Activated gamma-delta T cell (primary cell): ENCODE results near the gene TMEM8B.
"Not testable (repeated sequence)": the region's sequence is repeated elsewhere in the genome, so short reads cannot be mapped to it uniquely, and the experiment has no call there.

Source experiments
- DNase-seq: peaks from one replicate; lab custom pipeline; 2025; lab: John Stamatoyannopoulos, UW

TMEM8B gene

GRCh38 chr9:35906923-35907699 lies 78.1 kb downstream of the TMEM8B start:
- no peak for DNase-seq

- no peak for DNase-seq
These were observed 78.9 kb downstream of the TMEM8B start for GRCh38 chr9:35907711-35908503.

DNA sequence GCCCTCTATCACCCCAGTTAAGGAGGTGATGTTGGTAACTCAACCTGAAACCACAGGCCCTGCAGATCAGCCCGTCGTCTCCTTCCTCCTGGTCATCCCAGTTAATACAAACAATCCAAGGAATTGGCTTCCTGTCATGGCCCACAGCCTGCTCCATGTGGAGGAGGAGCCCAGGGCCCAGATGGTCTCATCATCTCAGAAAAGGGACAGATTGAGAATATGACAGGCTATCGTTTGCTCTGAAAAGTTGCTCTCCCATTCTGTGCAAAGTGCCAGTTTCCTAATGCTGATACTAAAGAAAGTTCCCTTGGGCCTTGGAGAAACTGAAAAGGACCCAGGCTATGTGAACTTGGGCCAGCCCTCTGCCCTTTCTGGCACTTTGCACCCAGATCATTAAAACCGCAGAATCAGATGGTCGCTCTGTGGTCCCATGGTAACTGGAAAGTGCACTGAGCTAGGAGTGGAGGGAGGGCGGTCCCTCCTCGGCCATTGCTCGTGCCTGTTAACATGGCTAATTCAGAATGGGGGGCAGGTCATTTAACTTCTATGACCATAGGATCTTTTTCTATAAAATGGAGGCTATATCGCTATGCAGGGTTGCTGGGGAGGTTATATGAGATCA lies 79.6 kb downstream of the TMEM8B start:
- DNase-seq: no peak

DNA sequence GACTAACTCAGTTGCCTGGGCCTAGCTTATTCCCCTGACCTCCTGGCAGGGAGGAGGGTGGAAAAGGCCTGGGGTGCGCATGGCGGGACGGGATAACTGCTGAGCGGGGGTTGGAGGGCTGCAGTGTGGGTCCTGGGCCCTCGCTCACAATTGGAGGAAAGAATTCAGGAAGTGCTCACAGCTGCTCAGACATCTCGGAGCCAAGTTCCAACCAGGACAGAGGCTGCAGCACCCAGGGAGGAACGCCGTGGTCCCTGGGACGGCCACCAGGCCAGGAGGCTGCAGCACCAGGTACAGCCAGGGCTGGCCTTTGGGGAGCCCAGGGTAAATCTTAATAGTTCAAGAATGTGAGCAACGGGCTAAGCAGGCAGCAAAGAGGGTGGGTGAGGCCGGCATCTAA lies 80.2 kb downstream of the TMEM8B start, which contains the start of gene SPAAR:
Gene SPAAR, plus strand, starts transcription at position 217 of the 400 bp plus-strand sequence. CDS start 974 bp downstream, outside the sequence.
- DNase-seq: no peak

DNA sequence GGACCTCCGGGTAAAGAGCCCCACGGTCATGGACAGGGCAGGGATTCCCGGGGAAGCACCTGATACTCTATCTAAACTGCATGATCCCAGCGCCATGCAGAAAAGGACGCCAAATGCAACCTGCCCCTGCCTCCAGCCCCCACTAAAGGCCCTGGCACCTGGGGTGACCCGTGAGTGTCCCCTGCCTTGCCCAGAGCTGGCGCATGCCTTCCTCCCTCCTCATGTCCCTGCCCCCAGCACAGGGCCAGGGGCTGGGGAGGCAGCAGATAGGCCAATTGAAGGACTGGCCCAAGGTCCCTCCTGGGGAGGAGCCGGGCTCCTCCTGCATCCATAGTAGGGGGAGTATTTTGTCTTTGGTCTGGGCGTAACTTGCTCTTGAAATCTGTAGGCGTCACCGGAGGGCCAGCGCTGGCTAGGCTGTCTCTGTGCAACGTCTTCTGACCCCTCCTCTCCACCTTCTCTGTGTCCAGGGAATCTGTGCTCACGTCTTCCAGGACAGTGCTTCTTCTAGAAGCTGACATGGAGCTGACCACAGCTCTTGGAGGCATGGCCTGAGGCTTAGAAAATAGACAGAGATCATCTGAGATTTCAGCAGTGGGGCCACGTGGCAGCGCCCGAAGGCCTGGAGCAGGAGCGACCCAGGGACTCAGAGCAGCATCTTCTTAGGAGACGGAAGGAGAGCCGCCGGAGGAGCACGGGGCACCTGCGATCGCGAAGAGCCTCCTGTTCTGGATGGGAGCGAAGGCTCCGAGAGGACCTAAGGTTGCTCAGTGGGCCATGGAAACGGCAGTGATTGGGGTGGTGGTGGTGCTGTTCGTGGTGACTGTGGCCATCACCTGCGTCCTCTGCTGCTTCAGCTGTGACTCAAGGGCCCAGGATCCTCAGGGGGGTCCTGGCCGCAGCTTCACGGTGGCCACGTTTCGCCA lies 80.9 kb downstream of the TMEM8B start:
- DNase-seq: no peak

DNA sequence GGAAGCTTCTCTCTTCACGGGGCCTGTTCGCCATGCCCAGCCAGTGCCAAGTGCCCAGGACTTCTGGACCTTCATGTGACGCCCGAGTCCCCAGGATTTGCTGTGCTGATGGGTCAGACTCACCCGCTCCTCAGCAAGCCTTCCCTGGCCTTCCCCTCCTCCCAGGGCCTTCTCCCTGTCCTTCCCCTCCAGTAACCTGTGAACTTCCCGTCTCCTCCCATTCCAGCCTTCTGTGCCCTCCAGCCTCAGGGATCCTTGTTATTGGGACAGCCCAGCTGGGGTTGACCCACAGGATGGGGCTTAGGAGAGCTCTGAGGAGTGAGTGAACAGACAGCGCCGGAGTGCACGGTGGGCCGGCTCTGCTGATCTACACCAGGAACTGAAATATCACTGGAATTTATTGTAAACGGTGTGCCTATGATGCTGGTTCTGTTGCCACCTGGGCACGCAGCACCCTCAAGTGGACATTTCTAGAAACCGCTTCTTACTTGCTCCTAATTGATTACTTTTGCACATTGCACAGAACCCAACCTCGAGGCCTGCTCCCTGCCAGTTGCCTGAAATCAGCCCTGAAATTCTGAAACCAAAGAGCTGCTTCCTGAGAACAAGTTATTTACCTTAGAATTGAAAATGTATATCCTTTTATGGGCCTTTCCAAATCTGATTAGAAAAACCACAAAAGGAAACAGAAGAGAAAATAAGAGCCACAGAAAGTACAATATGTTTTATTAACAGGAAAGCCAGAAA lies 81.8 kb downstream of the TMEM8B start:
- no peak for DNase-seq

GRCh38 chr9:35911690-35912089 lies 82.7 kb downstream of the TMEM8B start:
- DNase-seq: no peak

GRCh38 chr9:35912791-35913400 lies 83.9 kb downstream of the TMEM8B start:
- no peak for DNase-seq

DNA sequence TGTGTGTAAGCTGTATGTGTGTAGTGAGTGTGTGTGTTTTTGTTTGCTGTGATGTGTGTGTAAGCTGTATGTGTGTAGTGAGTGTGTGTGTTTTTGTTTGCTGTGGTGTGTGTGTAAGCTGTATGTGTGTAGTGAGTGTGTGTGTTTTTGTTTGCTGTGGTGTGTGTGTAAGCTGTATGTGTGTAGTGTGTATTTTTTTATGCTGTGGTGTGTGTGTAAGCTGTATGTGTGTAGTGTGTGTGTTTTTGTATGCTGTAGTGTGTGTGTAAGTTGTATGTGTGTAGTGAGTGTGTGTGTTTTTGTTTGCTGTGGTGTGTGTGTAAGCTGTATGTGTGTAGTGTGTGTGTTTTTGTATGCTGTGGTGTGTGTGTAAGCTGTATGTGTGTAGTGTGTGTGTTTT lies 84.4 kb downstream of the TMEM8B start:
- not testable (repeated sequence) for DNase-seq

DNA sequence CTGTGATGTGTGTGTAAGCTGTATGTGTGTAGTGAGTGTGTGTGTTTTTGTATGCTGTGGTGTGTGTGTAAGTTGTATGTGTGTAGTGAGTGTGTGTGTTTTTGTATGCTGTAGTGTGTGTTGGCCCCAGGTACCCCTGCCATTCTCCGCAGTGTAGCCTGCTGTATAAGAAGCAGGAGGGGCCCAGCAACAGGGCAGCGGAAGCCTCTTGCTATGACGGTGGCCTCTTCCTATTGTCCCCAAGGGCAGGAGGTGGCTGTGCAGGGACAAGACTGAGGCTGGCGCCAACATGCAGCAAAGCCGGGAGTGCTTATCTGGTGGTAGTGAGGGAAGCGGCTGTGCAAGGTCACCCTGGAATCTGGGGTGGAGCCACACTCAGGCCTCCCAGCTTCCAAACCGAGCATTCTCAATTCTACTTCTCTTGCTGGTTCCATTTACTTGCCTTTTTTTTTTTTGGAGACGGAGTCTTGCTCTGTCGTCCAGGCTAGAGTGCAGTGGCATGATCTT lies 85.3 kb downstream of the TMEM8B start:
- DNase-seq: no peak
